Body of pancreas (tissue), 4 donors: ENCODE results near the gene MEG3.

Experiments
- POLR2A ChIP-seq, 3 donors: fragments of 450-650 bp; IDR thresholded peaks; one replicate each; pipeline ENCODE4 v1.6.1; 2016; ENCODE audit warnings: antibody characterized with exemption in 3 of 3, mild to moderate bottlenecking in 2 of 3
- TF ChIP-seq, protein P1 (sequence below), 7 experiments: fragments of 450-650 bp in 4 of 7; fragments of 200-600 bp in 3 of 7; sonication (generic) in 3 of 7; IDR thresholded peaks; one replicate each; pipeline ENCODE4 v1.5.1; 2016 to 2019; ENCODE audit warnings: antibody characterized with exemption in 7 of 7

DNA sequence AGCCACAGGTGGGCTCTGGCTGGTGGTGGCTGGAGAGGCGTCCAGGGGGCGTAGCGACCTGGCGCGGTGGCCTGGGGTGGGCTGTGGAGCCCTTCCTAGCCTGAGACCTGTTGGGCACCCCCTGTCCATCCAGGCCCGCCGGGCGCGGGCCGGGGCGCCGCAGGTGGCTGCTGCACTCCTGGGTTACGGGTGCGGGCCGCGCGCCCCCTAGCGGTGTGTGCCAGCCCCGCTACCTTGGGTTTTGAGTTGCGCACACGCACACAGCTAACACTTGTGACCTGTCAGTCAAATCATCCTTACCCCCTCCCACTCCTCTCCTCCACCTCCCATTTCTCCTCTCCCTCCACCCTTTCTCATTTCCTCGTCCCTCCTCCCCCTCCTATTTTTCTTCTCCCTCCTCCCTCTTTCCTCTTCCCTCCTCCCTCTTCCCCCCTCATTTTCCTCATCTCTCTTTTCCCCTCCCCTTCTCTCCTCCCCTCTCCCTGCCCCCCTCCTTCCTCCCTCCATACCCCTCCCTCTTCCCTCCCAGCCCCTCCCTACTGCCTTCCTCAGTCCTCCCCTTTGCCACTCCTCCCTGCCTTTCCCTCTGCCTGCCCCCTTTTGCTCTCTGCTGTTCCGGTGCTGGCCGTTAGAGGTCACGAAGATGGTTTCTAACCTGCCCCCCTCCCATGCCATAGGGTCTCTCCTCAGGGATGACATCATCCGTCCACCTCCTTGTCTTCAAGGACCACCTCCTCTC is 2.3 kb downstream of the MEG3 start:
- TF ChIP-seq, protein P1, sequence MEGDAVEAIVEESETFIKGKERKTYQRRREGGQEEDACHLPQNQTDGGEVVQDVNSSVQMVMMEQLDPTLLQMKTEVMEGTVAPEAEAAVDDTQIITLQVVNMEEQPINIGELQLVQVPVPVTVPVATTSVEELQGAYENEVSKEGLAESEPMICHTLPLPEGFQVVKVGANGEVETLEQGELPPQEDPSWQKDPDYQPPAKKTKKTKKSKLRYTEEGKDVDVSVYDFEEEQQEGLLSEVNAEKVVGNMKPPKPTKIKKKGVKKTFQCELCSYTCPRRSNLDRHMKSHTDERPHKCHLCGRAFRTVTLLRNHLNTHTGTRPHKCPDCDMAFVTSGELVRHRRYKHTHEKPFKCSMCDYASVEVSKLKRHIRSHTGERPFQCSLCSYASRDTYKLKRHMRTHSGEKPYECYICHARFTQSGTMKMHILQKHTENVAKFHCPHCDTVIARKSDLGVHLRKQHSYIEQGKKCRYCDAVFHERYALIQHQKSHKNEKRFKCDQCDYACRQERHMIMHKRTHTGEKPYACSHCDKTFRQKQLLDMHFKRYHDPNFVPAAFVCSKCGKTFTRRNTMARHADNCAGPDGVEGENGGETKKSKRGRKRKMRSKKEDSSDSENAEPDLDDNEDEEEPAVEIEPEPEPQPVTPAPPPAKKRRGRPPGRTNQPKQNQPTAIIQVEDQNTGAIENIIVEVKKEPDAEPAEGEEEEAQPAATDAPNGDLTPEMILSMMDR (IDR thresholded peaks at IDR 0.05) = peak; percentile 16 to 59 (median 42)
- peak in 1 of 3 donors; percentile 5 for TF ChIP-seq POLR2A (IDR thresholded peaks at IDR 0.05)
